ENCODE results near the gene REXO1. TPM values are rescaled to one million over a fixed set of nuclear protein-coding genes. Genes with fewer than 3 reads are reported as not detected.
"Not testable (repeated sequence)": the region's sequence is repeated elsewhere in the genome, so short reads cannot be mapped to it uniquely, and the experiment has no call there.

REXO1 gene
- total RNA-seq, 1 donor from 2014 or later = 69.6 TPM

DNA sequence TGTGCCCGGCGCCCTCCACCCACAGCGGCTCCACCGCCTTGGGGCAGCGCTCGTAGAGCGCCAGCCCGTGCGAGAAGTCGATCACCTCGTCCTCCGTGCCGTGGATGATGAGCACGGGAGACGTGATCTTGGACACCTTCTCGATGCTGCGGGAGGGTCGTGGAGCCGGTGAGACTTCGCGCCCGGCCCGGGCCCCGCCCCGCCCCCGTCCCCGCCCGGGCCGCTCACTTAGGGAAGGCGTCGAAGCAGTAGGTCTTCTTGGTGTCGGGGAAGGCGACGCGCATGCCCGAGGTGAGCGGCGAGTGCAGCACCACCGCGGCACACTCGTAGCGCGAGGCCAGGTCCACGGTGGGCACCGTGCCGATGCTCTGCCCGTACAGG, 29.0 kb upstream of the REXO1 start:
- DNase-seq; ATAC-seq (ENCODE audit: low read depth); H3K4me3 Mint-ChIP-seq; H3K27ac Mint-ChIP-seq; H3K27me3 Mint-ChIP-seq; H3K9me3 Mint-ChIP-seq; intact Hi-C loops (cut with micrococcal nuclease): not testable (repeated sequence)
- H3K4me1 Mint-ChIP-seq = peaks cover 37% of the 10 kb centered on the region
- ChIA-PET POLR2A (interaction anchor here (1.0 to 3.2 kb wide), 5 partner anchors 13 to 20 kb away, joined by 5 to 68 read pairs (median 15); no protein-coding TSS in a partner anchor), CTCF (interaction anchor here (1.6 to 2.8 kb wide), 2 partner anchors 13 to 20 kb away, joined by 4 to 18 read pairs; no protein-coding TSS in a partner anchor)
- peaks cover 24% of the 10 kb centered on the region for H3K36me3 Mint-ChIP-seq (ENCODE audit: low read depth)

- peak overlapping the region; percentile 87 for H3K27ac Mint-ChIP-seq
- not testable (repeated sequence) for H3K9me3 Mint-ChIP-seq, H3K27me3 Mint-ChIP-seq, DNase-seq
- peaks cover 24% of the 10 kb centered on the region for H3K36me3 Mint-ChIP-seq (ENCODE audit: low read depth)
- intact Hi-C loops (cut with micrococcal nuclease) = loop anchor here (1.0 kb wide), 3 partner anchors 9 to 29 kb away; partner anchors contain the start of genes ABHD17A, ADAT3 and SCAMP4
- H3K4me3 Mint-ChIP-seq = peak overlapping the region; percentile 97
- peaks cover 34% of the 10 kb centered on the region for H3K4me1 Mint-ChIP-seq
- POLR2A ChIA-PET = interaction anchor here (0.5 to 3.2 kb wide), 16 partner anchors 7 to 426 kb away, joined by 3 to 68 read pairs (median 8); partner anchors contain the start of genes ABHD17A, ADAT3, MKNK2 and SCAMP4
- CTCF ChIA-PET = interaction anchor here (0.8 to 2.8 kb wide), 4 partner anchors 12 to 211 kb away, joined by 3 to 18 read pairs (median 4); no protein-coding TSS in a partner anchor
- ATAC-seq (ENCODE audit: low read depth) = peak; percentile 19
Measured at GRCh38 chr19:1876496-1877279, 28.4 kb upstream of the REXO1 start.

DNA sequence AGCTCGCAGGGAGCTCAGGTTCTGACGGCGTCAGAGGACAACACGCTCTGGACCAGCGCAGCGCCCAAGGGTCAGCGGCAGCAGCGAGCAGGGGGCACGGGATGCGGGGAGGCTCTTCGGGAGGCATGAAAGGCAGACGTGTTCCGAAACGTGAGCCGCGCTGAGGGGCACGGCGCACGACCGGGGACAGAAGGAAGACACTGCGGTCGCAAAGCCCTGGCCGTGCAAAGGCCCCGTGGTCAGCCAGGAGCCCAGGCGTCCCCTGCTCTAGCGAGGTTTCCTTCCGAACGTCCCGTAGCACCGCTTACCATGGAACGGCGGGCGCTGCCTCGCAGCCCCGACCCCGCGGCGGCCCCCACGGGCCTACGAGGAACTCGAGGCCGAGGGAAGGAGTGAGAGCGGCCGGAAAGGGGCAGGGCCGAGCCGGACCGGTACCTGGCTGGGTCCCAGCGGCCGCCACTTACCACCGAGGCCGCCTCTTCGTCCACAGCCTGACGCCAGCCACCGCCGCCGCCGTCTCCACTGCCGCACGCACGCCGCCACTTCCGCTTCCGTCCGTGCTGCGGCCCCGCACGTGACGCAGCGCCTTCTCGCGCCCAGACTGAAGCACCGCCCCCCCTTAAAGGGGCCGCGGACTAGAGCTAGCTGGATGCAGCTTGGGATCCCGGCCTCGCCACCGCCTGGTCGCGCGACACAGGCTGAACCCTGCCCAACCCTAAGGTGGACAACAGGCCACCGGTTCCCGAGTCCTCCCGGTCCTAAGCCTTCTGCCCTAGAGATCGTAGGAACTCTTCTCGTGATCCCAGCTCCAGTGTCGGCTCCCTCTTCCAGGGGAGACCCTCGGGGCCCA, 27.6 kb upstream of the REXO1 start:
- Mint-ChIP-seq H3K9me3 (no peaks in the 10 kb centered on the region), H3K27me3 (no peaks in the 10 kb centered on the region), H3K27ac (peak overlapping the region; percentile 92), H3K4me3 (peak overlapping the region; percentile 97), H3K4me1 (peaks cover 34% of the 10 kb centered on the region), H3K36me3 (ENCODE audit: low read depth) (peaks cover 23% of the 10 kb centered on the region)
- intact Hi-C loops (cut with micrococcal nuclease) = loop anchor here (1.0 kb wide), 3 partner anchors 9 to 29 kb away; partner anchors contain the start of genes ABHD17A, ADAT3 and SCAMP4
- CTCF ChIA-PET = interaction anchor here (0.8 to 2.8 kb wide), 5 partner anchors 11 to 212 kb away, joined by 3 to 18 read pairs (median 3); no protein-coding TSS in a partner anchor
- POLR2A ChIA-PET = interaction anchor here (0.5 to 3.2 kb wide), 23 partner anchors 8 to 427 kb away, joined by 3 to 68 read pairs (median 5); partner anchors contain the start of genes ABHD17A, ADAT3, MKNK2 and SCAMP4
- no peak for TF ChIP-seq CTCF (IDR thresholded peaks at IDR 0.05)
- ATAC-seq (ENCODE audit: low read depth) (peak; percentile 94), DNase-seq (peak; percentile 86)

DNA sequence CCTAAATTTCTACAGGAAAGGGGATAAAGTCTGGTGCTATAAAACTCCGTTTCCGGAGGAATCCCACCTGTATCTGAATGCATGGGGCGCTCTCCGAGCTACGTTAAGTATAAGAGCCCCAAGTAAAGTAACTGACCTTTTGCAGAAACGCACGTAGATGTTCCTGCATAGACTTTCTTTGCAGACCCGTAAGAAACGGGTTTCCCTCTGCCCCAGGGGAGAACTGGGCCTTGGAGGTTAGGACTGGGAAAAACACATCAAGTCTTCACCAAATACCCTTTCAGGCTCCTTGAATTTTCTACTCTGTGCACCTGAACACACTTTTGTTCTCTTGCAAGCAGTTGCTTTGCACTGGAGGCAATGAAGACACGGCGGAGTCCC, 27.0 kb upstream of the REXO1 start:
- CTCF ChIA-PET = interaction anchor here (1.0 to 2.8 kb wide), 3 partner anchors 9 to 23 kb away, joined by 3 to 18 read pairs (median 3); no protein-coding TSS in a partner anchor

GRCh38 chr19:1874554-1875185, 26.4 kb upstream of the REXO1 start:
- H3K27ac Mint-ChIP-seq = peak overlapping the region; percentile 92
- ChIA-PET CTCF (interaction anchor here (1.0 to 2.8 kb wide), 3 partner anchors 9 to 23 kb away, joined by 3 to 18 read pairs (median 3); no protein-coding TSS in a partner anchor), POLR2A (interaction anchor here (0.6 to 3.2 kb wide), 16 partner anchors 8 to 619 kb away, joined by 3 to 68 read pairs (median 3); partner anchors contain the start of genes ABHD17A and REXO1)
- H3K27me3 Mint-ChIP-seq = no peaks in the 10 kb centered on the region
- peak overlapping the region; percentile 97 for H3K4me3 Mint-ChIP-seq
- no peaks in the 10 kb centered on the region for H3K9me3 Mint-ChIP-seq
- ATAC-seq (ENCODE audit: low read depth) (no peak), DNase-seq (no peak)
- TF ChIP-seq CTCF (IDR thresholded peaks at IDR 0.05) = no peak
- peaks cover 24% of the 10 kb centered on the region for H3K36me3 Mint-ChIP-seq (ENCODE audit: low read depth)
- peaks cover 36% of the 10 kb centered on the region for H3K4me1 Mint-ChIP-seq
- intact Hi-C loops (cut with micrococcal nuclease) = no loop called here

More for the DNA sequence above, 27.0 kb upstream of the REXO1 start:
- ATAC-seq (ENCODE audit: low read depth); H3K27me3 Mint-ChIP-seq; H3K9me3 Mint-ChIP-seq; DNase-seq; intact Hi-C loops (cut with micrococcal nuclease): not testable (repeated sequence)
- Mint-ChIP-seq H3K27ac (peak overlapping the region; percentile 92), H3K36me3 (ENCODE audit: low read depth) (peaks cover 27% of the 10 kb centered on the region), H3K4me3 (peak overlapping the region; percentile 97), H3K4me1 (peaks cover 36% of the 10 kb centered on the region)
- POLR2A ChIA-PET = interaction anchor here (0.6 to 3.2 kb wide), 14 partner anchors 9 to 222 kb away, joined by 3 to 68 read pairs (median 4); partner anchors contain the start of genes ABHD17A and REXO1
